Neural cell (in vitro differentiated cells): Measurements from ENCODE around the gene LRCH1. TPM values are rescaled to one million over a fixed set of nuclear protein-coding genes. Genes with fewer than 3 reads are reported as not detected.
A peak's percentile ranks its signal among the peaks of the same experiment; 100 is the strongest.

Source experiments
- H2AFZ ChIP-seq: fragments of 200-600, 300-800 bp; sonication (generic), shearing (Covaris generic); 2 replicates; pipeline ENCODE4 v1.6.0; 2014; ENCODE audit warnings: low read depth, mild to moderate bottlenecking, antibody characterized with exemption, low read length, moderate library complexity
- H3F3A ChIP-seq: fragments of 200-600 bp; shearing (Covaris generic); 2 replicates; pipeline ENCODE4 v1.6.1; 2016; ENCODE audit warnings: mild to moderate bottlenecking, moderate library complexity, mixed read lengths, antibody characterized with exemption, low read length; ENCODE audit not compliant: insufficient read depth, poor library complexity, severe bottlenecking
- H3K27ac ChIP-seq: fragments of 200-600, 300-800 bp; sonication (generic), shearing (Covaris generic); 2 replicates; pipeline ENCODE4 v1.5.1; 2014; ENCODE audit warnings: mild to moderate bottlenecking, low read length, moderate library complexity
- H3K27me3 ChIP-seq: fragments of 300-800, 200-600 bp; sonication (generic), shearing (Covaris generic); 2 replicates; pipeline ENCODE4 v1.6.0; 2014; ENCODE audit warnings: mild to moderate bottlenecking, low read depth, low read length, moderate library complexity; ENCODE audit not compliant: insufficient read depth
- H3K36me3 ChIP-seq: fragments of 300-800, 200-600 bp; sonication (generic), shearing (Covaris generic); 2 replicates; pipeline ENCODE4 v1.5.1; 2014; ENCODE audit warnings: mild to moderate bottlenecking, antibody characterized with exemption, low read length, moderate library complexity; ENCODE audit not compliant: insufficient read depth
- H3K4me2 ChIP-seq: fragments of 300-800, 200-600 bp; sonication (generic), shearing (Covaris generic); 2 replicates; pipeline ENCODE4 v1.6.0; 2014; ENCODE audit warnings: mild to moderate bottlenecking, low read length
- H3K4me3 ChIP-seq: fragments of 300-800, 200-600 bp; sonication (generic), shearing (Covaris generic); 2 replicates; pipeline ENCODE4 v1.5.1; 2014; ENCODE audit warnings: mild to moderate bottlenecking, low read length, moderate library complexity
- H3K79me2 ChIP-seq: fragments of 200-600 bp; shearing (Covaris generic); replicated peaks from 2 replicates; pipeline ENCODE4 v1.6.0; 2014; ENCODE audit warnings: mild to moderate bottlenecking, low read length, moderate library complexity; ENCODE audit not compliant: insufficient read depth
- H3K9ac ChIP-seq: fragments of 300-800, 200-600 bp; sonication (generic), shearing (Covaris generic); 2 replicates; pipeline ENCODE4 v1.6.1; 2016; ENCODE audit warnings: mild to moderate bottlenecking, low read length, mixed read lengths
- H3K9me2 ChIP-seq: fragments of 200-600 bp; shearing (Covaris generic); 2 replicates; pipeline ENCODE4 v1.6.1; 2016; ENCODE audit warnings: mild to moderate bottlenecking, low read length, mixed read lengths; ENCODE audit not compliant: insufficient read depth
- H3K9me3 ChIP-seq: fragments of 200-600, 300-800 bp; sonication (generic), shearing (Covaris generic); 2 replicates; pipeline ENCODE4 v1.6.1; 2016; ENCODE audit warnings: mild to moderate bottlenecking, mixed run types, low read length, moderate library complexity, mixed read lengths
- H4K20me1 ChIP-seq: fragments of 200-600 bp; shearing (Covaris generic); 2 replicates; pipeline ENCODE4 v1.6.1; 2016; ENCODE audit warnings: mild to moderate bottlenecking, mixed run types; ENCODE audit not compliant: insufficient read depth
- CTCF ChIP-seq: fragments of 450-650 bp; IDR thresholded peaks from 2 replicates; pipeline ENCODE4 v1.5.1; 2014; ENCODE audit warnings: antibody characterized with exemption, mild to moderate bottlenecking, moderate library complexity; ENCODE audit not compliant: poor library complexity, severe bottlenecking
- EP300 ChIP-seq: fragments of 450-650 bp; conservative IDR thresholded peaks from 2 replicates; pipeline ENCODE4 v1.6.1; 2014; ENCODE audit warnings: antibody characterized with exemption, mild to moderate bottlenecking, moderate library complexity; ENCODE audit not compliant: poor library complexity, severe bottlenecking
- EZH2 ChIP-seq: fragments of 200-600, 300-800 bp; shearing (Covaris generic), sonication (generic); IDR thresholded peaks from 2 replicates; pipeline ENCODE4 v1.6.1; 2014; ENCODE audit warnings: antibody characterized with exemption, low read length, borderline replicate concordance, mild to moderate bottlenecking; ENCODE audit not compliant: insufficient read depth, poor library complexity, severe bottlenecking
- MXI1 ChIP-seq: fragments of 450-650 bp; conservative IDR thresholded peaks from 2 replicates; pipeline ENCODE4 v1.6.1; 2014; ENCODE audit warnings: antibody characterized with exemption, mild to moderate bottlenecking; ENCODE audit not compliant: poor library complexity, severe bottlenecking
- POLR2AphosphoS5 ChIP-seq: IDR thresholded peaks from 2 replicates; pipeline ENCODE4 v1.6.1; 2012
- RAD21 ChIP-seq: fragments of 450-650 bp; conservative IDR thresholded peaks from 2 replicates; pipeline ENCODE4 v1.6.1; 2014; ENCODE audit warnings: antibody characterized with exemption, mild to moderate bottlenecking, moderate library complexity
- REST ChIP-seq: IDR thresholded peaks from 2 replicates; pipeline ENCODE4 v1.6.1; 2012; ENCODE audit warnings: borderline replicate concordance
- SMC3 ChIP-seq: fragments of 450-650 bp; conservative IDR thresholded peaks from 2 replicates; pipeline ENCODE4 v1.6.1; 2014; ENCODE audit warnings: antibody characterized with exemption, mild to moderate bottlenecking, moderate library complexity; ENCODE audit not compliant: poor library complexity
- TAF1 ChIP-seq: IDR thresholded peaks from 2 replicates; pipeline ENCODE4 v1.6.1; 2012; ENCODE audit warnings: low read depth
- polyA plus RNA-seq: library from polyadenylated mRNA; depleted of rRNA; stranded (reverse); fragments of >200 nt; gene quantifications from 2 replicates; pipeline ENCODE4 v1.2.3, GENCODE V29; 2014

LRCH1 gene
- polyA plus RNA-seq, 1 donor from 2014 or later = 15.4 TPM

- TF ChIP-seq EZH2 = no peak
- TF ChIP-seq REST = no peak
- no peak for TF ChIP-seq TAF1
- TF ChIP-seq MXI1 = no peak
- no peak for TF ChIP-seq CTCF
- TF ChIP-seq POLR2AphosphoS5 = no peak
- no peak for TF ChIP-seq EP300
- TF ChIP-seq RAD21 = no peak
- no peak for TF ChIP-seq SMC3
- no peaks in the 10 kb centered on the region for H4K20me1 ChIP-seq
- H3K79me2 ChIP-seq = peaks cover 11% of the 10 kb centered on the region
- H3F3A ChIP-seq = no peaks in the 10 kb centered on the region
- H3K4me2 ChIP-seq = no peak overlapping the region
- no peaks in the 10 kb centered on the region for H3K9me2 ChIP-seq
- H3K27me3 ChIP-seq = no peaks in the 10 kb centered on the region
- peak overlapping the region; percentile 39 for H3K27ac ChIP-seq
- no peak overlapping the region for H2AFZ ChIP-seq
- H3K4me3 ChIP-seq = peak overlapping the region; percentile 27
- no peaks in the 10 kb centered on the region for H3K36me3 ChIP-seq
- no peaks in the 10 kb centered on the region for H3K9me3 ChIP-seq
- peak overlapping the region; percentile 20 for H3K9ac ChIP-seq
Observed at GRCh38 chr13:46577696-46578589, 25.0 kb downstream of the LRCH1 start.

- H3K36me3 ChIP-seq = no peaks in the 10 kb centered on the region
- no peaks in the 10 kb centered on the region for H3F3A ChIP-seq
- H3K79me2 ChIP-seq = peaks cover 11% of the 10 kb centered on the region
- peak overlapping the region; percentile 27 for H3K4me3 ChIP-seq
- H3K9me3 ChIP-seq = no peaks in the 10 kb centered on the region
- peak overlapping the region; percentile 20 for H3K9ac ChIP-seq
- H3K9me2 ChIP-seq = no peaks in the 10 kb centered on the region
- peak overlapping the region; percentile 39 for H3K27ac ChIP-seq
- H3K27me3 ChIP-seq = no peaks in the 10 kb centered on the region
- no peaks in the 10 kb centered on the region for H4K20me1 ChIP-seq
- no peak overlapping the region for H3K4me2 ChIP-seq
- TF ChIP-seq SMC3 (no peak), POLR2AphosphoS5 (no peak), EZH2 (no peak), EP300 (no peak), MXI1 (no peak), TAF1 (no peak), RAD21 (no peak), REST (no peak)
- no peak overlapping the region for H2AFZ ChIP-seq
Observed at GRCh38 chr13:46578590-46578975, 25.6 kb downstream of the LRCH1 start.
